Stomach (tissue), 4 donors: ENCODE results near the gene HOXA6.

Source experiments
- EP300 ChIP-seq: sonication (generic); formaldehyde crosslinking; IDR thresholded peaks from one replicate; pipeline ENCODE4 v1.6.1; 2017; ENCODE audit warnings: antibody characterized with exemption
- TF ChIP-seq, protein P1 (sequence below), 7 experiments: fragments of 450-650 bp in 4 of 7; fragments of 200-600 bp in 3 of 7; sonication (generic) in 3 of 7; IDR thresholded peaks; one replicate each; pipeline ENCODE4 v1.5.1; 2016 to 2019; ENCODE audit warnings: antibody characterized with exemption in 7 of 7, control low read depth in 2 of 7, mild to moderate bottlenecking in 1 of 7

DNA sequence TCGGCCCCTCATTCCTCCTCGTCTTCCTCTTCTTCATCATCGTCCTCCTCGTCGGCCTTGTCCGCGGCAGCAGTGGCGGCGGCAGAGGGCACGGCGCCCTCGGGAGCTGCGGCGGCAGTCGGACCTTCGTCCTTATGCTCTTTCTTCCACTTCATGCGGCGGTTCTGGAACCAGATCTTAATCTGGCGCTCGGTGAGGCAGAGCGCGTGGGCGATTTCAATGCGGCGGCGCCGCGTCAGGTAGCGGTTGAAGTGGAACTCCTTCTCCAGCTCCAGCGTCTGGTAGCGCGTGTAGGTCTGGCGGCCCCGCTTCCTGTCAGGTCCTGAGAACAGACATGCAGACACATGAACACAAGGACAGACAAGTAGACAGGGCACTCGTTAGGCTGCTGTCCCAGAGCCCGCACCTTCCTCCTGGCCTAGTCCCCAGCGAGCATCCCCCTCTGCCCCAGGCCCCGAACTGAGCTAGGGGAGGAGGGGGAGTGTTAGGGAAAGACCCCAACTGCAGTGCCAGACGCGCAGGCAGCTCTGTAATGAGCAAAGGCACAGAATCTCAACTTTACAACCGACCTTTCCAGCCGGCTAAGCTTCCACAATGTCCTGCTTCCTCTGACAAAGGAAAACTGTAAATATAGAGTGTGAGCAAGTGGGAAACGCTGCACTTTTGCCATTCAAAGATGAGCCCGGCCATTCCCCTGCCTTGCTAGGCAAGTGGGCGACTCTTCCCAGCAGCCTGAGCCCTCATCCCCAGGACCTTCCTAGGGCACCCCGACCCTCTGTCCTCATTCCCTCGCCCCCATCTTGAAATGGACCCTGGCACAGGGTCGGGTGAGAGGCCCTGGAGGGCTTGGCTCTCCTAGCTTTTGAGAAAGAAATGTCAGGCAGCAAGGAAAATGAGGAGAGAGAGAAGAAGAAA is 7.6 kb upstream of the HOXA6 start:
- no peak for TF ChIP-seq EP300
- TF ChIP-seq, protein P1, sequence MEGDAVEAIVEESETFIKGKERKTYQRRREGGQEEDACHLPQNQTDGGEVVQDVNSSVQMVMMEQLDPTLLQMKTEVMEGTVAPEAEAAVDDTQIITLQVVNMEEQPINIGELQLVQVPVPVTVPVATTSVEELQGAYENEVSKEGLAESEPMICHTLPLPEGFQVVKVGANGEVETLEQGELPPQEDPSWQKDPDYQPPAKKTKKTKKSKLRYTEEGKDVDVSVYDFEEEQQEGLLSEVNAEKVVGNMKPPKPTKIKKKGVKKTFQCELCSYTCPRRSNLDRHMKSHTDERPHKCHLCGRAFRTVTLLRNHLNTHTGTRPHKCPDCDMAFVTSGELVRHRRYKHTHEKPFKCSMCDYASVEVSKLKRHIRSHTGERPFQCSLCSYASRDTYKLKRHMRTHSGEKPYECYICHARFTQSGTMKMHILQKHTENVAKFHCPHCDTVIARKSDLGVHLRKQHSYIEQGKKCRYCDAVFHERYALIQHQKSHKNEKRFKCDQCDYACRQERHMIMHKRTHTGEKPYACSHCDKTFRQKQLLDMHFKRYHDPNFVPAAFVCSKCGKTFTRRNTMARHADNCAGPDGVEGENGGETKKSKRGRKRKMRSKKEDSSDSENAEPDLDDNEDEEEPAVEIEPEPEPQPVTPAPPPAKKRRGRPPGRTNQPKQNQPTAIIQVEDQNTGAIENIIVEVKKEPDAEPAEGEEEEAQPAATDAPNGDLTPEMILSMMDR (IDR thresholded peaks at IDR 0.05), result no peak
